HepG2 (cell line): ENCODE measurements around the gene RPS6KB2. TPM values are rescaled to one million over a fixed set of nuclear protein-coding genes. Genes with fewer than 3 reads are reported as not detected.

ENCODE experiments used
- FOXA3 ChIP-seq: IDR thresholded peaks from 2 replicates; pipeline ENCODE4 v1.6.1; 2016; ENCODE audit warnings: missing genetic modification reagents, missing compliant biosample characterization
- NFE2L1 ChIP-seq: sonication (generic); formaldehyde crosslinking; IDR thresholded peaks from 2 replicates; pipeline ENCODE4 v1.4.0; 2020; ENCODE audit warnings: missing genetic modification reagents, mild to moderate bottlenecking, borderline replicate concordance
- NFIC ChIP-seq: IDR thresholded peaks from 2 replicates; pipeline ENCODE4 v1.6.1; 2012; ENCODE audit warnings: mild to moderate bottlenecking, low read length, inconsistent platforms
- NKX3-1 ChIP-seq: sonication (generic); formaldehyde crosslinking; IDR thresholded peaks from 2 replicates; pipeline ENCODE4 v1.5.0; 2020; ENCODE audit warnings: missing genetic modification reagents
- PAF1 ChIP-seq: IDR thresholded peaks from 2 replicates; pipeline ENCODE4 v1.6.1; 2016; ENCODE audit warnings: missing genetic modification reagents, missing compliant biosample characterization
- POGK ChIP-seq: sonication (generic); formaldehyde crosslinking; conservative IDR thresholded peaks from 2 replicates; pipeline ENCODE4 v1.8.0; 2022; ENCODE audit warnings: mild to moderate bottlenecking, moderate library complexity, missing genetic modification reagents
- RAD21 ChIP-seq: fragments of 450-650 bp; formaldehyde crosslinking; IDR thresholded peaks from 2 replicates; pipeline ENCODE4 v1.5.0; 2020; ENCODE audit warnings: mild to moderate bottlenecking
- SNAPC4 ChIP-seq: sonication (generic); formaldehyde crosslinking; IDR thresholded peaks from 2 replicates; pipeline ENCODE4 v1.4.0; 2020; ENCODE audit warnings: mild to moderate bottlenecking, missing genetic modification reagents
- SRSF1 ChIP-seq: fragments of 200-400 bp; formaldehyde crosslinking; optimal IDR thresholded peaks from 2 replicates; pipeline ENCODE3; 2017; ENCODE audit warnings: mild to moderate bottlenecking, low read depth, low read length, moderate library complexity
- TERF1 ChIP-seq: sonication (generic); formaldehyde crosslinking; IDR thresholded peaks from 2 replicates; pipeline ENCODE4 v1.8.0; 2022; ENCODE audit warnings: mild to moderate bottlenecking, missing genetic modification reagents, moderate library complexity
- THRA ChIP-seq: sonication (generic); formaldehyde crosslinking; IDR thresholded peaks from 2 replicates; pipeline ENCODE4 v1.4.0; 2020; ENCODE audit warnings: missing genetic modification reagents, borderline replicate concordance
- ZFP91 ChIP-seq: sonication (generic); formaldehyde crosslinking; IDR thresholded peaks from 2 replicates; pipeline ENCODE4 v1.9.0; 2022; ENCODE audit warnings: missing genetic modification reagents, mild to moderate bottlenecking, borderline replicate concordance
- ZFX ChIP-seq: sonication (generic); formaldehyde crosslinking; IDR thresholded peaks from 2 replicates; pipeline ENCODE4 v1.4.0; 2020; ENCODE audit warnings: mild to moderate bottlenecking, low read depth, missing genetic modification reagents, moderate library complexity
- ZNF619 ChIP-seq: sonication (generic); formaldehyde crosslinking; IDR thresholded peaks from 2 replicates; pipeline ENCODE4 v1.4.0; 2020; ENCODE audit warnings: mild to moderate bottlenecking, missing genetic modification reagents
- ZNF740 ChIP-seq: sonication (generic); formaldehyde crosslinking; IDR thresholded peaks from 2 replicates; pipeline ENCODE4 v1.4.0; 2020; ENCODE audit warnings: missing genetic modification reagents
- polyA plus RNA-seq, 8 experiments: library from polyadenylated mRNA; depleted of rRNA in 3 of 8; stranded (reverse) in 7 of 8; unstranded in 1 of 8; fragments of >200 nt; fragmentation: Illumina TruSeq in 4 of 8; extraction: Trizol in 4 of 8; gene quantifications; 2 replicates each; pipeline versions ENCODE4 v1.2.1 to v1.2.3, GENCODE V29; 2011 to 2016; ENCODE audit warnings: low read depth in 4 of 8, missing spikeins in 1 of 8, mixed read lengths in 1 of 8; ENCODE audit not compliant: insufficient read depth in 1 of 8
- total RNA-seq, 5 experiments: library from RNA; depleted of rRNA; stranded (reverse); fragments of >200 nt; fragmentation: Illumina TruSeq; extraction: Trizol; gene quantifications; 2 replicates each; pipeline ENCODE4 v1.2.3, GENCODE V29; 2016; ENCODE audit warnings: low read depth in 1 of 5

RPS6KB2 gene
- total and polyA plus RNA-seq, 2 of the 13 experiments (the other 11 are each of a cell fraction or from before 2014, with no cell fraction given): 52.9 to 54.8 TPM

GRCh38 chr11:67463680-67464410, 35.6 kb downstream of the RPS6KB2 start (continued):
- TF ChIP-seq THRA (CRISPR knock-in tag): no peak
- no peak for TF ChIP-seq ZNF740
- TF ChIP-seq NFIC: no peak
- peak; percentile 56 for TF ChIP-seq SRSF1
- TF ChIP-seq POGK (CRISPR knock-in tag): 0 out of 2 replicates have a peak, but pooled peaks have one; percentile 8
- TF ChIP-seq PAF1 (CRISPR knock-in tag): no peak
- TF ChIP-seq ZFP91 (CRISPR knock-in tag): peak; percentile 74; the same call in 1 of the 2 replicates
- peak; percentile 65; the same call in 1 of the 2 replicates for TF ChIP-seq NFE2L1
- peak; percentile 59; the same call in 1 of the 2 replicates for TF ChIP-seq ZNF619 (CRISPR knock-in tag)
- 0 out of 2 replicates have a peak, but pooled peaks have one; percentile 9 for TF ChIP-seq FOXA3 (CRISPR knock-in tag)
- TF ChIP-seq NKX3-1 (CRISPR knock-in tag): no peak
- TF ChIP-seq ZFX: peak; percentile 44; the same call in 1 of the 2 replicates
- TF ChIP-seq RAD21 (CRISPR knock-in tag): 0 out of 2 replicates have a peak, but pooled peaks have one; percentile 5
- no peak for TF ChIP-seq SNAPC4 (CRISPR knock-in tag)
- TF ChIP-seq TERF1 (CRISPR knock-in tag): no peak
